Measurements from ENCODE around the gene WNT1.
A peak's percentile ranks its signal among the peaks of the same experiment; 100 is the strongest.

Gene WNT1

GRCh38 chr12:49010092-49010668 is 32.1 kb downstream of the WNT1 start:
- DNase-seq, result no peak

GRCh38 chr12:49012739-49013138 is 34.6 kb downstream of the WNT1 start:
- no peak for DNase-seq

- no peak for DNase-seq
These were observed 35.3 kb downstream of the WNT1 start for GRCh38 chr12:49013428-49013827.

GRCh38 chr12:49014547-49014946 is 36.4 kb downstream of the WNT1 start:
- no peak for DNase-seq

GRCh38 chr12:49015196-49015595 is 37.1 kb downstream of the WNT1 start:
- no peak for DNase-seq

- peak; percentile 54 for DNase-seq
These were observed 39.8 kb downstream of the WNT1 start for GRCh38 chr12:49017891-49018260.

- peak; percentile 98 for DNase-seq
These were observed 40.4 kb downstream of the WNT1 start, which contains the start of gene PRKAG1 for GRCh38 chr12:49018261-49019119. TSS of gene PRKAG1 (minus strand) at chr12:49018776. CDS start at chr12:49018740, 36 bp downstream.

GRCh38 chr12:49019120-49019430 is 41.0 kb downstream of the WNT1 start:
- no peak for DNase-seq

GRCh38 chr12:49019443-49020324 is 41.6 kb downstream of the WNT1 start:
- DNase-seq, result peak; percentile 61

GRCh38 chr12:49020441-49020840 is 42.3 kb downstream of the WNT1 start:
- no peak for DNase-seq

GRCh38 chr12:49021292-49021915 is 43.3 kb downstream of the WNT1 start:
- DNase-seq, result no peak

GRCh38 chr12:49022558-49023178 is 44.5 kb downstream of the WNT1 start:
- no peak for DNase-seq

- no peak for DNase-seq
These were observed 45.7 kb downstream of the WNT1 start for GRCh38 chr12:49023812-49024211.

GRCh38 chr12:49024543-49024942 is 46.4 kb downstream of the WNT1 start:
- DNase-seq, result no peak

- peak; percentile 13 for DNase-seq
These were observed 47.3 kb downstream of the WNT1 start for GRCh38 chr12:49025463-49025862.

- DNase-seq, result no peak
These were observed 48.0 kb downstream of the WNT1 start for GRCh38 chr12:49026101-49026500.

GRCh38 chr12:49026678-49027480 is 48.8 kb downstream of the WNT1 start:
- no peak for DNase-seq

- DNase-seq, result no peak
These were observed 49.9 kb downstream of the WNT1 start for GRCh38 chr12:49027846-49028555.

GRCh38 chr12:49028666-49029275 is 50.6 kb downstream of the WNT1 start:
- DNase-seq, result no peak

- no peak for DNase-seq
These were observed 52.0 kb downstream of the WNT1 start for GRCh38 chr12:49030119-49030518.
